Subcutaneous abdominal adipose tissue (tissue), 5 donors: ENCODE data around the gene RESP18.
A peak's percentile ranks its signal among the peaks of the same experiment; 100 is the strongest.
"Not testable (repeated sequence)": the region's sequence is repeated elsewhere in the genome, so short reads cannot be mapped to it uniquely, and the experiment has no call there.

ENCODE experiments used
- H3K27ac ChIP-seq: one replicate; pipeline ENCODE4 v1.7.0; 2013; ENCODE audit warnings: low read depth, mild to moderate bottlenecking, inconsistent platforms, low read length, moderate library complexity
- H3K27me3 ChIP-seq, 5 donors: one replicate each; pipeline ENCODE4 v1.7.0; 2013; ENCODE audit warnings: low read length in 5 of 5, inconsistent platforms in 1 of 5; ENCODE audit not compliant: control insufficient read depth in 5 of 5, insufficient read depth in 4 of 5
- H3K36me3 ChIP-seq, 5 donors: one replicate each; pipeline ENCODE4 v1.7.0; 2013; ENCODE audit warnings: low read length in 5 of 5; ENCODE audit not compliant: control insufficient read depth in 5 of 5, insufficient read depth in 5 of 5
- H3K4me1 ChIP-seq, 5 donors: one replicate each; pipeline ENCODE4 v1.7.0; 2013; ENCODE audit warnings: low read length in 5 of 5, mild to moderate bottlenecking in 3 of 5, moderate library complexity in 1 of 5; ENCODE audit not compliant: control insufficient read depth in 5 of 5, insufficient read depth in 5 of 5
- H3K4me3 ChIP-seq, 5 donors: one replicate each; pipeline ENCODE4 v1.7.0; 2013; ENCODE audit warnings: low read length in 5 of 5, low read depth in 1 of 5
- H3K9ac ChIP-seq, 5 donors: one replicate each; pipeline ENCODE4 v1.7.0; 2013; ENCODE audit warnings: low read length in 5 of 5, mild to moderate bottlenecking in 4 of 5, moderate library complexity in 3 of 5
- H3K9me3 ChIP-seq, 5 donors: one replicate each; pipeline ENCODE4 v1.7.0; 2013; ENCODE audit warnings: low read length in 5 of 5; ENCODE audit not compliant: control insufficient read depth in 5 of 5
- donor health status: healthy.
- donor health status: healthy.
- donor health status: healthy.
- donor health status: healthy.
- donor health status: healthy.

Gene RESP18

DNA sequence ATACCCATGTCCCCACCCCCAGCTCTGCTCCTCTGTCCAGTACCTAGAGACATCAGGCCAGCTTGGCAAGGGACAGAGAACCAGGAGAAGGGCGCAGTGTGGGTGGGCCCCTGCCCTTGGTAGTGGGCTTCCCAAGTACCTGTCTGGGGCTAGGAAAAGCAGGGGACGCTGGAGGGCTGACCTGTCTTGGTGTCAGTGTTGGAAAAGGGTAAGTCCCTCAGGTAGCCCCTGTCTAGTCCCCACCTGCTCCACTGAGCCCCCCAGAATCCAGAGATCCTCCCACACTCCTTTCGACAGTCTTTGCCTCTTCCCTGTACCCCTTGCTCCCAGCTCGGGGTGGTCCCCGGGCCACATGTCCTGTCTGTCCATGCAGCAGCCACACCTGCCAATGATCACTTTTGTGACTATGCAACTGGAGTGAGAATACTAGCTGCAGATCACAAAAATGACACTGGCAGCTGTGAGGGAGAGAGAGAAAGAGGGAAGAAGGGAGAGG is 38.8 kb downstream of the RESP18 start:
- Histone ChIP-seq H3K27ac (peak overlapping the region; percentile 60), H3K4me3 (peak overlapping the region in 2 of 5 donors; percentile 33 to 74), H3K36me3 (no peaks in the 10 kb centered on the region), H3K9me3 (no peaks in the 10 kb centered on the region), H3K9ac (peak overlapping the region in 4 of 5 donors; percentile 56 to 91 (median 78)), H3K27me3 (peaks cover 0 to 4% (median 0%) of the 10 kb centered on the region in 5 donors), H3K4me1 (peaks cover 0 to 34% (median 26%) of the 10 kb centered on the region in 5 donors)

DNA sequence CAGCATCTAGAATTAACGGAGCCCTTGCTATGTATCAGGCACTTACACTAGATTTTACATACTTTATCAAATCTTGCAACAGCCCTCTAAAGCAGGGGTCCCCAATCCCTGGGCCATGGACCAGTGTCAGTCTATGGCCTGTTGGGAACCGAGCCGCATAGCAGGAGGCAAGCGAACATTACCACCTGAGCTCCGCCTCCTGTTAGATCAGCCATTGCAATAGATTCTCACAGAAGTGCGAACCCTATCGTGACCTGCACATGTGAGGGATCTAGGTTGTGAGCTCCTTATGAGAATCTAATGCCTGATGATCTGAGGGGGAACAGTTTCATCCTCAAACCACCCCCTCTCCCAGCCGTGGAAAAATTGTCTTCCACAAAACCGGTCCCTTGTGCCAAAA is 39.9 kb downstream of the RESP18 start:
- Histone ChIP-seq H3K27ac (no peak overlapping the region), H3K9ac (no peak overlapping the region), H3K36me3 (no peaks in the 10 kb centered on the region), H3K9me3 (no peaks in the 10 kb centered on the region), H3K27me3 (peaks cover 0 to 2% (median 0%) of the 10 kb centered on the region in 5 donors), H3K4me3 (no peak overlapping the region), H3K4me1 (peaks cover 0 to 31% (median 25%) of the 10 kb centered on the region in 5 donors)

DNA sequence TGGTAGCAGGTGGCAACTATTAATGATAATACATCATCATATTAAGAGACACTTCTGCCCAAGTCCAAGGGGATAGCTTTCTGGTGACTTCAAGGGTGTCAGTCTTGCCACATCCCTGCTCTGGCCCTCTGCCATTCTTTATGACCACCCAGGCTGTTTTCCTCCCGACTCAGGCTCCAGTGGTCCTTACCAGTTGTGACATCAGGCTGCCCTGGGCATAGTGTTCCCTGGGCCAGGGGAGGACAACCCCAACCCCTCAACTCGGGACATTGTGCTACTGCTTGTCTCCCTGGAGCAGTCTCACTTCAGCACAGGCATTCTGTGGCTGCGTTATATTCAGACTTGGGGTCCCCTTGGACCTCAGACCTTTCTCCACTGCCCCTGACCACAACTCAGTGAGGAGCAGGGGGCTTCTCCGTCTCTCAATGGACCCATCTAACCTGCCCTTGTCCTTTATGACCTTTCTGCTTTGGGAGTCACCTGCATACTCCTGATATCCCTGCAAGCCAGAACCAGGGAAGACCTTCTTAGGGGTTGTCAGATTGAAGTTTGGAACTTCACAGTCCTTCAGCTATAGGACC is 40.5 kb downstream of the RESP18 start:
- peaks cover 0 to 31% (median 25%) of the 10 kb centered on the region in 5 donors for H3K4me1 ChIP-seq
- H3K9me3 ChIP-seq, result no peaks in the 10 kb centered on the region

DNA sequence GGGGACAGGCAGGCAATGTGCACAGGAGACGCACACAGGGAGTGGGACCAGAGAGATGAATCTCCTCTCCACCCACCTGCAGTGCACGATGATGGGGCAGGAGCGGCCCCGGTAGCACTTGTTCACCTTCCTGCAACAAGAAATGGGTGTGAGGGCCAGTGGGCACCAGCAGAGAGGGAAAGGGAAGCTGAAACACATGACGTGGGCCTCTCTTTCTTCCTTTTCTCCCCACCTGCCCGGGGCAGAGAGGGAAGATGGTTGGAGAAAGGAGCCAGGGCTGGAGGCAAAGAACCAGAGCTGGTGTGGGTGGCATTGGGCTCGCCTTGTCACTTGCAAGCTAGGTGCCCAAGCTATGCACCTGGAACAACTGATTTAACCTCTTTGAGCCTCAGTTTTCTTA is 41.1 kb downstream of the RESP18 start:
- Histone ChIP-seq H3K9me3 (no peaks in the 10 kb centered on the region), H3K27ac (no peak overlapping the region), H3K4me1 (peaks cover 0 to 34% (median 30%) of the 10 kb centered on the region in 5 donors), H3K27me3 (no peaks in the 10 kb centered on the region), H3K9ac (no peak overlapping the region), H3K36me3 (peaks cover 0 to 6% (median 4%) of the 10 kb centered on the region in 5 donors), H3K4me3 (no peak overlapping the region)

More for the DNA sequence above, 40.5 kb downstream of the RESP18 start:
- Histone ChIP-seq H3K27ac (no peak overlapping the region), H3K27me3 (no peaks in the 10 kb centered on the region), H3K4me3 (no peak overlapping the region), H3K36me3 (peaks cover 0 to under 1% (median 0%) of the 10 kb centered on the region in 5 donors), H3K9ac (no peak overlapping the region)

DNA sequence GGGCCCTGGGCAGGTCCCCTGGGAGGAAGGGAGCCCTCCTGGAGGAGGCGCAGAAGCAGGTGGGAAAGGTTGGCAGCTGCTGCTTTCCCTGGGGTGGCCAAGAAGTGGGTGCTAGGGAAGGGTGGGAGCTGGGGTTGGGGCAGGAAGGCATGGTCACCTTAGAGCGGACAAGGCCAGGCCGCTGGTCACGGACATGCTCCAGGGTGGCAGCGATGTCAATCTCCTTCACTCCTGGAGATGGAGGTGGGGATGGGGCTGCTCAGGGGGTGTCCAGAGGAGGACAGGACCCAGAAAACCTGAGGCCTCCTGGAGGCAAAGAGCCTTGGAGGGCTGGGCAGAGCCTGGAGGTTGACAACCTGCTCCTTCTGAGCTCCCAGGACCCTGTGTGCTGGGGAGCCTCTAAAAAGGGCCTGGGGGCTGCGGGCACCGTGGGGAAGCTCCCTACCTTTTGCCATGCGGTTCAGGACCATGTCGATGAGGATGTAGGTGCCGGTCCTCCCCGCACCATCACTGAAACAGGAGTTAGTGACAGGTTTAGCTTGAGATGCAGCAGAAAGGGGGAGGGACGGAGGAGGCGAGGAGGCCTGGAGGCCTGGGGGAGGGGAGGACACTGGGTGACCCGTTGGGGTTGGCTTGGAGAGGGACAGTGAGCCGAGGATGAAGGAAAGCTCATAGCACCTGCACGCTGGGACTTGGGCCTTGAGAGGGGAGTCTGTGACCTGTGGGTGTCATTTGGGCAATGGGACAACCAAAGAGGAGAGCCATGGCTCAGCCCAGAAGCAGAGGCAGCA is 42.0 kb downstream of the RESP18 start:
- H3K27ac ChIP-seq, result peak overlapping the region; percentile 65
- peak overlapping the region in 1 of 5 donors; percentile 26 for H3K9ac ChIP-seq
- no peaks in the 10 kb centered on the region for H3K9me3 ChIP-seq
- H3K27me3 ChIP-seq, result no peaks in the 10 kb centered on the region
- peaks cover 0 to 12% (median 6%) of the 10 kb centered on the region in 5 donors for H3K36me3 ChIP-seq
- no peak overlapping the region for H3K4me3 ChIP-seq
- H3K4me1 ChIP-seq, result peaks cover 0 to 39% (median 36%) of the 10 kb centered on the region in 5 donors

DNA sequence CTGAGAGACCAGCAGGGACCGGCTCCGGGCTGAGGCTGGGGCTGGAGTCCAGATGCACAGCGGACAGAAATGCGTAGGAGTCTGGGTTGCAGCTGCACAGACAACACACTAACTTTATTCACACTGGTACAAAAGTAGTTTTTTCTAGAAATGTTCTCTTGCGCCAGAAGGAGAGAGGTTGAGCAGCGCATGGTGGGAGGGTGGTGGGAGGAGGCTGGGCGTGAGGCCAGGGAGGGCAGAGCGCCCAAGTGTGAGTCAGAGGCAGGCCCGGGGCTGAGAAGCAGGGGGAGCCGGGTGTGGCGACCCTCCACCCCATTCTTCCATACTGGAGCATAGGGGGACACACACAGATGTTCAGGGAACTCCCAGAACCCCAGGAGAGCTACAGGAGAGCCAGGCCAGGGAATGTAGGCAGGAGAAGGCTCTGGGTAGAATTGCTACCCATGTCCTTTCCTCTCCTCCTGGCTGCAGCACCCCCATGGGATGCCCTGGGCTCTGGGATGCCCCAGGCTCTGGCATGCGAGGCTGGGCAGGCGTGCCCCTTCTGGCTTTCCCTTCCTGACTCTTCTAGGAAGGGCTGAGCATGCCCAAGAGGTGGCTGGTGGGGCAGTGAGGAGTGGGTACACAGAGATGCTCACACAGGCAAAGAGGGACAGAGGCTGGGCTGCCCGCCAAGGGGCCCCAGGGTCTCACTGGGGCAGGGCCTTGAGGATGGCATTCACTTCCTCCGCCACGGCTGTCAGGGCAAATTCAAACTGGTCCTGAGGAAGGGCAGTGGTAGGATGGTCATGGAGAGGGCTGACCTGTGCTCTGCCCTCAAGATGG is 42.8 kb downstream of the RESP18 start:
- peaks cover 0 to 40% (median 31%) of the 10 kb centered on the region in 5 donors for H3K4me1 ChIP-seq
- H3K36me3 ChIP-seq, result peaks cover 0 to 21% (median 14%) of the 10 kb centered on the region in 5 donors
- no peak overlapping the region for H3K4me3 ChIP-seq
- no peaks in the 10 kb centered on the region for H3K9me3 ChIP-seq
- no peaks in the 10 kb centered on the region for H3K27me3 ChIP-seq
- peak overlapping the region; percentile 65 for H3K27ac ChIP-seq
- peak overlapping the region in 2 of 5 donors; percentile 26 to 48 for H3K9ac ChIP-seq

DNA sequence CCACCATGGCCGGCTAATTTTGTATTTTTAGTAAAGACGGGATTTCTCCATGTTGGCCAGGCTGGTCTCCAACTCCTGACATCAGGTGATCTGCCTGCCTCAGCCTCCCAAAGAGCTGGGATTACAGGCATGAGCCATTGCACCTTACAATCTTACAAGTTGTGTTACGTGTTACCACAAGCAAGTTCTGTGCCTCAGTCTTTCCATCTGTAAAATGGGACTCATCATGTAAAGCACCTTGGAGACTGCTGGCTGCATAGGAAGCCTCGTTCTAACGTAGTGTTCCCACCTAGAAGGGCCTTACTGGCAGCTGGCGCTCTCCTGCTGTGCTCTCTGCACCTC is 43.4 kb downstream of the RESP18 start:
- H3K4me3 ChIP-seq, result no peak overlapping the region
- no peaks in the 10 kb centered on the region for H3K9me3 ChIP-seq
- H3K36me3 ChIP-seq, result peaks cover 0 to 27% (median 20%) of the 10 kb centered on the region in 5 donors
- no peaks in the 10 kb centered on the region for H3K27me3 ChIP-seq
- H3K27ac ChIP-seq, result peak overlapping the region; percentile 65
- no peak overlapping the region for H3K9ac ChIP-seq
- peaks cover 0 to 35% (median 26%) of the 10 kb centered on the region in 5 donors for H3K4me1 ChIP-seq

DNA sequence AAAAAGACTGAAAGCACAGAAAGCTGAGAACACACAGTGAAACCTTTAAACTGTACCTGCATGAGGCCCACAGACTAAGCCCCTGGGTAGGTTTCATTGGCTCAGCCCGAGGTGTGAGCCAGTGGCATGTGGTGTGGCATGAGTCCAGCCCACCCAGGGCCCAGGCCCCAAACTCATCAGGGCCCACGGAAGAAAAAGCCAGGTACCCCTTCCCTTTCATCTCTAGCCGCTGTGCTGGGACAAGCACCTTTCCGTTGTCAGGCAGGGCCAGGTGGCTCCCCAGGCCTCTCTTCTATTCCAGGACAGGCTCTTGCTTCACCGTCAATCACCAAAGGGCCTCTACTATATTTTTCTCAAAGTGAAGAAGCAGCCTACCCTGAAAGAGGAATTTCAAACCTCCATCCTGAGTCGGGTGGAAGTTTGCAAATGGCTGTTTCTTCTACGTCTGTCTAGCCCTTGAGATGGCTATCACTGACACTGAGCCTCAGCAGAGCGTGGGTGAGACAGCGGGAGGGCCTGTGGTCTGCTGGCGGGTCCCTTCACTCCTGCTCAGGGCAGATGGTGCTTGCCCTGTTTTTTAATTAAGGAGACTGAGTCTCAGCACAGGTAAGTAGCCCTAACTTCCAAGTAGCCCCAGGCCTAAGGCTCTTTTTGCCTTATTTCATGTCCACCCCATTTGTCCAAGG is 44.8 kb downstream of the RESP18 start:
- peak overlapping the region in 1 of 5 donors; percentile 23 for H3K9ac ChIP-seq
- H3K36me3 ChIP-seq, result peaks cover 0 to 41% (median 35%) of the 10 kb centered on the region in 5 donors
- no peak overlapping the region for H3K4me3 ChIP-seq
- no peak overlapping the region for H3K27ac ChIP-seq
- no peaks in the 10 kb centered on the region for H3K27me3 ChIP-seq
- peaks cover 0 to 31% (median 23%) of the 10 kb centered on the region in 5 donors for H3K4me1 ChIP-seq
- no peaks in the 10 kb centered on the region for H3K9me3 ChIP-seq

DNA sequence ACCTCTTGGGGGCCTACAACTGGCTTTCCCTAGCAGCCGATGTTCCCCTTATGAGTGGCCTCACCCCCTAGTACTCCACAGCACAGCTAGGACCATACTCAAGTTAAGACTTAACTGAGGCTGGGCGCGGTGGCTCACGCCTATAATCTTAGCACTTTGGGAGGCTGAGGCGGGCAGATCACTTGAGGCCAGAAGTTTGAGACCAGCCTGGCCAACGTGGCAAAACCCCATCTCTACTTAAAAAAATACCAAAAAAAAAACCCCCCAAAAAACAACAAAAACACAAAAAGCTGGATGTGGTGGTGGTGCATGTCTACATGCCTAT is 45.5 kb downstream of the RESP18 start:
- not testable (repeated sequence) for H3K27me3 ChIP-seq, H3K4me3 ChIP-seq, H3K9me3 ChIP-seq, H3K9ac ChIP-seq
- Histone ChIP-seq H3K4me1 (peaks cover 0 to 31% (median 23%) of the 10 kb centered on the region in 5 donors), H3K27ac (peak overlapping the region; percentile 46), H3K36me3 (peaks cover 0 to 47% (median 40%) of the 10 kb centered on the region in 5 donors)
